GM18870 (cell line): ENCODE results near the gene MUC5AC.
"Not testable (repeated sequence)": the region's sequence is repeated elsewhere in the genome, so short reads cannot be mapped to it uniquely, and the experiment has no call there.

Source experiments
- ATAC-seq: cut with Tn5 transposase; IDR thresholded peaks from one replicate; pipeline ENCODE4 v1.9.1; 2021; ENCODE audit warnings: moderate library complexity; ENCODE audit not compliant: unreplicated experiment

The MUC5AC gene, protein sequence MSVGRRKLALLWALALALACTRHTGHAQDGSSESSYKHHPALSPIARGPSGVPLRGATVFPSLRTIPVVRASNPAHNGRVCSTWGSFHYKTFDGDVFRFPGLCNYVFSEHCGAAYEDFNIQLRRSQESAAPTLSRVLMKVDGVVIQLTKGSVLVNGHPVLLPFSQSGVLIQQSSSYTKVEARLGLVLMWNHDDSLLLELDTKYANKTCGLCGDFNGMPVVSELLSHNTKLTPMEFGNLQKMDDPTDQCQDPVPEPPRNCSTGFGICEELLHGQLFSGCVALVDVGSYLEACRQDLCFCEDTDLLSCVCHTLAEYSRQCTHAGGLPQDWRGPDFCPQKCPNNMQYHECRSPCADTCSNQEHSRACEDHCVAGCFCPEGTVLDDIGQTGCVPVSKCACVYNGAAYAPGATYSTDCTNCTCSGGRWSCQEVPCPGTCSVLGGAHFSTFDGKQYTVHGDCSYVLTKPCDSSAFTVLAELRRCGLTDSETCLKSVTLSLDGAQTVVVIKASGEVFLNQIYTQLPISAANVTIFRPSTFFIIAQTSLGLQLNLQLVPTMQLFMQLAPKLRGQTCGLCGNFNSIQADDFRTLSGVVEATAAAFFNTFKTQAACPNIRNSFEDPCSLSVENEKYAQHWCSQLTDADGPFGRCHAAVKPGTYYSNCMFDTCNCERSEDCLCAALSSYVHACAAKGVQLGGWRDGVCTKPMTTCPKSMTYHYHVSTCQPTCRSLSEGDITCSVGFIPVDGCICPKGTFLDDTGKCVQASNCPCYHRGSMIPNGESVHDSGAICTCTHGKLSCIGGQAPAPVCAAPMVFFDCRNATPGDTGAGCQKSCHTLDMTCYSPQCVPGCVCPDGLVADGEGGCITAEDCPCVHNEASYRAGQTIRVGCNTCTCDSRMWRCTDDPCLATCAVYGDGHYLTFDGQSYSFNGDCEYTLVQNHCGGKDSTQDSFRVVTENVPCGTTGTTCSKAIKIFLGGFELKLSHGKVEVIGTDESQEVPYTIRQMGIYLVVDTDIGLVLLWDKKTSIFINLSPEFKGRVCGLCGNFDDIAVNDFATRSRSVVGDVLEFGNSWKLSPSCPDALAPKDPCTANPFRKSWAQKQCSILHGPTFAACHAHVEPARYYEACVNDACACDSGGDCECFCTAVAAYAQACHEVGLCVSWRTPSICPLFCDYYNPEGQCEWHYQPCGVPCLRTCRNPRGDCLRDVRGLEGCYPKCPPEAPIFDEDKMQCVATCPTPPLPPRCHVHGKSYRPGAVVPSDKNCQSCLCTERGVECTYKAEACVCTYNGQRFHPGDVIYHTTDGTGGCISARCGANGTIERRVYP (N-terminal part only)

GRCh38 chr11:1157645-1158591, at the start of gene MUC5AC:
TSS of gene MUC5AC (plus strand) at chr11:1157953. CDS start at chr11:1158000, 47 bp downstream.
- no peak for ATAC-seq

- no peak for ATAC-seq
Measured at GRCh38 chr11:1108246-1108900, 49.4 kb upstream of the MUC5AC start.

DNA sequence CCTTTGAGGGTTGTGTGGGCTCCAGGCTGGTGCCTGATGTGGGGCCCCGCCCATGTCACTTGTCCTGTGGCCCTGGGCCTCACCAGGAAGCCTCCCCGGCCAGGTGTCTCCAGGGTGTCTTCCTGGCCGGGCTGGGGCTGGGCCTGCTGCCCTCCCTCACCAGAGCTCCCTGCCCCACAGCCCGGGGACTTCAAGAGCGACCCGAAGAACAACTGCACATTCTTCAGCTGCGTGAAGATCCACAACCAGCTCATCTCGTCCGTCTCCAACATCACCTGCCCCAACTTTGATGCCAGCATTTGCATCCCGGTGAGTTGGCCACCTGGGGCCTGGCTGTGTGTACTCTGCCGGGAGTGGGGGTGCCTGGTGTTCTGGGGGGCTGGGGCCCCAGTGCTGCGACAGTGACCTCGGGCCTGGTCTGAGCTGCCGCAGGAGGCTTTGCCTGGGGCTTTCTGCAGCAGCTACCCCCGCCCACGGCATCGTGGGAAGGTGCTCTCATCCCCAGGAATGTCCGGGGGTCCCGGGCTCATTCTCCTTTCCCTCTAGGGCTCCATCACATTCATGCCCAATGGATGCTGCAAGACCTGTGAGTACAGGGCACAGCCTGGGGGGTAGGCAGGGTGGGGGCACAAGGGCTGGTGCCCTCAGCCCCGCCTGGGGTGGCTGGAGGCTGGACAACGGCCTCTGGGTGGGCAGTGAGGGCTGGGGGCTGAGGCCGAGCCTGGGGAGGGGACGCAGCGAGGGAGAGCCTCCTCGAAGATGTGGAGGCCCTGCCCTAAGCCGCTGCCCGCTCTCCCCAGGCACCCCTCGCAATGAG, 48.4 kb upstream of the MUC5AC start:
- no peak for ATAC-seq

GRCh38 chr11:1109918-1110705, 47.6 kb upstream of the MUC5AC start:
- ATAC-seq: no peak

DNA sequence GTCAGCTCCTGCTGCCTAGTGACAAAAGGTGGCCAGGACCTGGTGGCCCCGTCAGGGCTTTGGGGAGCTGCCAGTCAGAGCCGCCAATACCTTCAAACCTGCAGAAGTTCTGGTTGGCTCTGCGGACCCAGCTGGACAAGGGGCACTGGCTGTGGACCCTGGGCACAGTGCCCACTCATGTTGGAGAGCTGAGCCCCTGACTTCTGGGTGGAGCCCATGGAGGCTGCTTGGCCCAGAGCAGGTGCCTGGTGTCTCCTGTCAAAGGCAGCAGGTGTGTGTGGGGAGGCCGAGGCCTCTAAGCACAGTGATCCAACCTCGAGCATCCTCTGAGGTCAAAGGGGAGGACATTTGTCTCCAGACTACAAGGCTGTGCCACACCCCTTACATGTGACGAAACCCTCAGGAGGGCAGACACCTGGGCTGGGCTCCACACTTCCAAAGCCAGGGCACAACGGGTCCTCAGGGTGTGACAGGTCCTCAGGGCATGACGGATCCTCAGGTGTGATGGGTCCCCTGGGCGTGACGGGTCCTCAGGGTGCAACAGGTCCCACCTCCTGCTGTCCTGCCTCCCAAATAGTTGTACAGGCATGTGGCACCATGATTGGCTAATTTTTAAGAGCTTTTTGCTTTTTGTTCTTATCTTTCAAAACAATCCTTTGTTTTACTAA, 46.1 kb upstream of the MUC5AC start:
- ATAC-seq: no peak

DNA sequence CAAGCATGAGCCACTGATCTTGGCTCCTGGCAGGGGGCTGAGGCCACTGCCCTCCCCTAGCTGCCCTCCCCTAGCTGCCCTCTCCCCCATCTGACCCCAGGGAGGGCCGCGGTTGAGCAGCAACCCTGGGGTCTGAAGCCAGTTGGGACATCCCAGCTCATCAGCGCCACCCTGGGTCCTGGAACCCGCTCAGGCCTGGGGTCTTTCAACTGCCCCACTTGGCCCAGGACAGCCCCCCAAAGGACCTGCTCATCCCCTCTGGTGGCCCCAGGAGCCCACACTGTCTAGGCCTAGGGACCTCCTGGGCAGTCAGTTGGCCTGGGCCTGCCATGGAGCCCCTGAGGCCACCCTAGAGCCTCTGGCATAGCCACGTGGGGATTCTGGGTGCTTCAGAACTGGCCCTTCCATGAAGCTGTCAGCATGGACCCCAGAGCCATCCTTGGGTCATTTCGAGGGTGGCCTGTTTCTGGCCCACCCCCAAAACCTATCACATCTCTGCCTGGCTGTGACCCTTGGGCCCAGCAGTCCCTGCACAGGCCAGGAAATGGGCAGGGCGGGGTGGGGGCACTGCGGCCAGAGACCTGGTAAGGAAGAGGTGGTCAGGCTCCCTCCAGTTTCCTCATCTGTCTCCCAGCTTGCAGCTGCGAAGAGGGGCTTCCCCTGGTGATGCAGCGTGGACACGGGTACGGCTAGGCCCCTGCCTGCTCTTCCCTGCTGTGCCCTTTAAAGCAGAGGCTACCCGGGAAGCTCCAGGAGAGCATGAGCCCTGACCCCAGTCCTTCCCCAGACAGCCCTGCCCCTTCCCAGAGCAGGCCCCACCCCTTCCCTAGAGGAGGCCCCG, 45.2 kb upstream of the MUC5AC start:
- no peak for ATAC-seq

DNA sequence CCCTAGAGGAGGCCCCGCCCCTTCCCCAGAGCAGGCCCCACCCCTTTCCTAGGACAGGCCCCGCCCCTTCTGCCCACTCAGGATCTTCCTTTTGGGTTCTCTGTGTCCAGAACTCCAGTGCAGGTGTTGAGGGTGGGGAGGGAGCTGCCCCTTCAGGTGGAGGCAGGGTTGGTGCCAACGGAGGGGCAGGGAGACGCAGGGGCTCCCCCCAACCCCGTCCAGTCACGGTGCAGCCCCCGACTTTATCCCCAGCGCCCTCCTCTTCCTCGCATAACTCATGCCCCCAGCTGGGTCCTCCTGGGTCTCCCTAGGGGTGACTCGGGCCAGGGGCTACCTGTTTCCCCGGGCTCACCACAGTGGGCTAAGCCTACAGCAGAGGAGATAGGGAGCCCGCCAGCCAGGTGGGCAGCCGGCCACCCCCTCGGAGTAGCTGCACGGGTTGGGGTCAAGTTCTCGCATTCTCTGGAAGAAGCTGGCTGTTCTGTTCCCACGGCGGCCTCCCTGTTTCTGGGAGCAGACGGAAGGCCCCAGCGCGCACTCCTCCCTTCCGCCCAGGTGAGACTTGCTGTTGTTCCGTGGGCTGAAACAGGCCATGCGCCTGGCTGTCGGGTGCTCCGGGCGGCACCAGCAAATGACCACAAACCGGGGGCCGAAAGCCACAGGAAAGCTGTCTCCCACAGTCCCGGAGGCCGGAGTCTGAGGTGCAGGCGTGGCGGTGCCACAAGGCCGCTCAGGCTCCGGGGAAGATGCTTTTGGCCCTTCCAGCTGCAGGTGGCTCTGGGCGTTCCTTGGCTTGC, 44.1 kb upstream of the MUC5AC start:
- ATAC-seq: no peak

DNA sequence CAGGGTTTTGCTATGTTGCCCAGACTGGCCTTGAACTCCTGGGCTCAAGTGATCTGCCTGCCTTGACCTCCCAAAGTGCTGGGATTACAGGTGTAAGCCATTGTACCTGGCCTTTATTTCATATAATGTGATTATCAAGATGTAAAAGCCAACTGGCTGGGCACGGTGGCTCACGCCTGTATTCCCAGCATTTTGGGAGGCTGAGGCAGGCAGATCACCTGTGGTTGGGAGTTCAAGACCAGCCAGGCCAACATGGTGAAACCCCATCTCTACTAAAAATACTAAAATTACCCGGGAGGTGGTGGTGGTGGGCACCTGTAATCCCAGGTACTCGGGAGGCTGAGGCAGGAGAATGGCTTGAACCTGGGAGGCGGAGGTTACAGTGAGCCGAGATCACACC, 42.5 kb upstream of the MUC5AC start:
- ATAC-seq: not testable (repeated sequence)

DNA sequence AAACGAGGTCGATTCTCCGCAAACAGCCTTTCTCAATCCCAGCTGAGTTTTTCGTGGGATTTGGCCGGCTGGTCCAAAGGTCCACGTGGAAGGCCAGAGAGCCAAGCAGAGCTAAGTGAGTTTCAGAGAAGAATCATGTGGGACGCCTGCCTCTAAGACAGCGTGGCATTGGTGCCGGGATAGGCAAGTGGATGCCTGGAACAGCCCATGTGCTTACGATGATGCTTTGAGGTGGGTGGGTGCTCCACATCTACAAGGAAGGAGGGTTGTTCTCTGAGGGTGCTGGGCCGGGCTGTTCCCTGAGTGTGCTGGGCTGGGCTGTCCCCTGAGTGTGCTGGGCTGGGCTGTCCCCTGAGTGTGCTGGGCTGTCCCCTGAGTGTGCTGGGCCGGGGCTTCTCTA, 41.6 kb upstream of the MUC5AC start:
- ATAC-seq: no peak

GRCh38 chr11:1116666-1117390, 40.9 kb upstream of the MUC5AC start:
- no peak for ATAC-seq

DNA sequence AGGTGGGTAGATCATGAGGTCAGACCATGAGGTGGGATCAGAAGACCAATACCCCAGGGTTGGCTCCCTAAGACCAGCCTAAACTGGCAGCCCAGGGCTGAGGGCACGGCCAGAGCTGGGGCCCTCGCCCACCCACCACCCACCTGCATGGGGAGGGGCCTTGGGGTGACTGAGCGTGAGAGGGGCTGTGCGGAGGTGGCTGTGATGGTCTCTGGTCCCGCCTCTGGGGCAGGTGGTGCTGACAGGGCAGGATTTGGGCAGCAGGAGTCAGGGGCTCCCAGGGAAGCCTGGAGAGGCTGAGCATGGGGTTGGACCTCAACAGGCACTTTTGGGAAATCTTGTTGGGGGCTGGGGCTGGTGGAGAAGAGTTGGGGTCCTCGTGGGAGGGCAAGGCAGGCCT, 39.8 kb upstream of the MUC5AC start:
- ATAC-seq: no peak

DNA sequence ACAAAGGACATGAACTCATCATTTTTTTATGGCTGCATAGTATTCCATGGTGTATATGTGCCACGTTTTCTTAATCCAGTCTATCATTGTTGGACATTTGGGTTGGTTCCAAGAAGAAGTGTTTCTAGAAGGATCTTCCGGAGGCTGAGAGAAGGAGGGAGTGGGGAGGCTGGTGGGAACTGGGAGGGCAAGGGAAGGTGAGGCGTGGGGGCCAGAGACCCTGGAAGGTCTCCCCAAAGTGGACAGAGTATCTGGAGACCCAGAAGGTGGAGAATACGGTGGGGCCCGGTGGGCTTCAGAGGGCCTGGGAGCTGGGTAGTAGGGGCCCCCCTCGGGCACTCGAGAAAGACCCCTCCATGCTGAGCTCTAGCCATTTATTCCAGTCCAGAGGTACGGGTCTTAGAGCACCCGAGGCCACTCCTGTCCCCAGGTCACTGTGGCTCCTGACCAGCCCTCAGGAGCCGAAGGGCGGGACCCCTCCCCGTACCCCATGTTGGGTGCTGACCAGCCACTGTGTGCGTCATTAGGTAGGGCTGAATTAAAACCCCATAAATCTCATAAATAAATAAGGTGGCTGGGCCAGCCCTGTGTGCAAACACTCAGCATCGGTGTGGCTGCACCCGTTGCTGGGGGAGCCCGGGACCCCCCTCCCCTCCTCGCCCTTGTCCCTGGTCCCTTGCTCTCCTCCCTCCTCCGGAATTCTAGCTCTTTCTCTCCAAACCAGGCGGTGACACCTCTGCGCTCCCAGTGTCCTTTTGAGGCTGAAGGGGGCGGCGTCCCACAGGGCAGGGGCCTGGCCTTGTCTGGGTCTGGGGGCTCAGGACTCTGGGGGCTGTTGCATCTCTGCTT, 38.8 kb upstream of the MUC5AC start:
- ATAC-seq: no peak

DNA sequence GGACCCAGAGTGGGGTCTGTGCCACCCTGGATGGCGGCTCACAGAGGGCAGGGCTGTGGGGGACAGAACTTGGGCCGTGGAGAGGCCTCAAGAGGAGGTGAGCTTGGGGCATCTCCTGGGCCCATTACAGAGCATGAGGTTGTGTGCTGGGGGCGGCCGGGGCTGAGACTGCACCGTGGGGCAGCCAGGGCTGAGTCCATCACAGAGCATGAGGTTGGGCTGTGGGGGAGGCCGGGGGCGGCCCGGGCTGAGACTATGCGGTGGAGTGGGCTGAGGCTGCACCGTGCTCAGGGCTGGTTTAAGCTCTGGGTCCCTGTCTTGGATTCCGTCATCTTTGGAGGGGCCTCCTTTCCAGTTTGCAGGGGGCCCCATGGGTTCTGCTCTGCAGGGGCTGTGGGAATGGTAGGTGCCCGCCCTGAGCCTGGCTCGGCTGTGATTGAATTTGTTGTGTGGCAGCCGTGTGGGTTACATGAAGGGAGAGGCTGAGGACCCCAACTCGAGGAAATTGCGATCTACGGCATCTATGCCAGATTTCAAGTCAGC, 38.1 kb upstream of the MUC5AC start:
- no peak for ATAC-seq
